Peyer's patch (tissue), 4 donors: ENCODE data around the gene SHISA6. TPM values are rescaled to one million over a fixed set of nuclear protein-coding genes. Genes with fewer than 3 reads are reported as not detected.

ENCODE experiments used
- DNase-seq, 3 donors: peaks; one replicate each; pipeline ENCODE4 v3.0.0-alpha.2; 2017 to 2019
- H3K27ac ChIP-seq, 4 donors: fragments of 200-600 bp; sonication (generic); one replicate each; pipeline ENCODE4 v1.5.1; 2016 to 2019
- H3K27me3 ChIP-seq, 2 donors: fragments of 200-600 bp; sonication (generic); one replicate each; pipeline ENCODE4 v1.5.1; 2019
- H3K36me3 ChIP-seq, 3 donors: fragments of 200-600 bp; sonication (generic); one replicate each; pipeline ENCODE4 v1.5.1; 2016 to 2019
- H3K4me1 ChIP-seq, 4 donors: fragments of 200-600 bp; sonication (generic); one replicate each; pipeline ENCODE4 v1.5.1; 2016 to 2019
- H3K4me3 ChIP-seq, 4 donors: fragments of 200-600 bp; sonication (generic); 1 replicate in 3 of 4; 2 replicates in 1 of 4; pipeline ENCODE4 v1.5.1; 2016 to 2019; ENCODE audit warnings: mild to moderate bottlenecking in 1 of 4
- H3K9me3 ChIP-seq, 4 donors: fragments of 200-600 bp; sonication (generic); one replicate each; pipeline ENCODE4 v1.5.1; 2016 to 2019; ENCODE audit warnings: mild to moderate bottlenecking in 1 of 4
- CTCF ChIP-seq, 6 experiments: fragments of 450-650 bp in 4 of 6; fragments of 200-600 bp in 2 of 6; sonication (generic) in 1 of 6; IDR thresholded peaks; one replicate each; pipeline ENCODE4 v1.5.1; 2017 to 2019; ENCODE audit warnings: antibody characterized with exemption in 6 of 6, mild to moderate bottlenecking in 3 of 6, moderate library complexity in 1 of 6
- POLR2A ChIP-seq, 2 donors: fragments of 450-650 bp; IDR thresholded peaks; one replicate each; pipeline ENCODE4 v1.5.1; 2017; ENCODE audit warnings: antibody characterized with exemption in 2 of 2, mild to moderate bottlenecking in 2 of 2, moderate library complexity in 2 of 2
- total RNA-seq, 4 donors: library from RNA; depleted of rRNA; stranded (reverse); fragments of >200 nt; gene quantifications; one replicate each; pipeline ENCODE4 v1.1.0, GENCODE V29; 2016

Gene SHISA6
- total RNA-seq, 4 donors from 2014 or later, result 0.27 to 2.1 (median 1.7) TPM; not detected in 1

GRCh38 chr17:11274106-11274505 lies 33.1 kb downstream of the SHISA6 start:
- no peaks in the 10 kb centered on the region for H3K27me3 ChIP-seq
- TF ChIP-seq POLR2A (IDR thresholded peaks at IDR 0.05) (no peak), CTCF (IDR thresholded peaks at IDR 0.05) (no peak)
- H3K4me1 ChIP-seq, result no peaks in the 10 kb centered on the region
- H3K9me3 ChIP-seq, result no peaks in the 10 kb centered on the region
- H3K27ac ChIP-seq, result no peak overlapping the region
- no peak overlapping the region for H3K4me3 ChIP-seq
- H3K36me3 ChIP-seq, result no peaks in the 10 kb centered on the region
- no peak for DNase-seq

- Histone ChIP-seq H3K27me3 (no peaks in the 10 kb centered on the region), H3K36me3 (no peaks in the 10 kb centered on the region), H3K4me3 (no peak overlapping the region), H3K4me1 (no peaks in the 10 kb centered on the region), H3K27ac (no peak overlapping the region), H3K9me3 (no peaks in the 10 kb centered on the region)
- TF ChIP-seq POLR2A (IDR thresholded peaks at IDR 0.05) (no peak), CTCF (IDR thresholded peaks at IDR 0.05) (no peak)
- DNase-seq, result no peak
Observed at GRCh38 chr17:11276486-11276885, 35.5 kb downstream of the SHISA6 start.

GRCh38 chr17:11278186-11278991 lies 37.4 kb downstream of the SHISA6 start:
- H3K27ac ChIP-seq, result no peak overlapping the region
- TF ChIP-seq CTCF (IDR thresholded peaks at IDR 0.05), result no peak
- no peak overlapping the region for H3K4me3 ChIP-seq
- H3K9me3 ChIP-seq, result no peaks in the 10 kb centered on the region
- H3K27me3 ChIP-seq, result no peaks in the 10 kb centered on the region
- no peaks in the 10 kb centered on the region for H3K36me3 ChIP-seq
- no peak for DNase-seq
- no peaks in the 10 kb centered on the region for H3K4me1 ChIP-seq

- TF ChIP-seq CTCF (IDR thresholded peaks at IDR 0.05) (no peak), POLR2A (IDR thresholded peaks at IDR 0.05) (no peak)
- Histone ChIP-seq H3K27ac (no peak overlapping the region), H3K27me3 (no peaks in the 10 kb centered on the region), H3K4me3 (no peak overlapping the region), H3K9me3 (no peaks in the 10 kb centered on the region), H3K36me3 (no peaks in the 10 kb centered on the region), H3K4me1 (no peaks in the 10 kb centered on the region)
- DNase-seq, result no peak
Observed at GRCh38 chr17:11278992-11279270, 37.9 kb downstream of the SHISA6 start.

GRCh38 chr17:11279776-11280344 lies 38.8 kb downstream of the SHISA6 start:
- no peaks in the 10 kb centered on the region for H3K4me1 ChIP-seq
- H3K36me3 ChIP-seq, result no peaks in the 10 kb centered on the region
- H3K4me3 ChIP-seq, result no peak overlapping the region
- H3K27me3 ChIP-seq, result no peaks in the 10 kb centered on the region
- no peak for DNase-seq
- TF ChIP-seq POLR2A (IDR thresholded peaks at IDR 0.05) (no peak), CTCF (IDR thresholded peaks at IDR 0.05) (no peak)
- H3K27ac ChIP-seq, result no peak overlapping the region
- H3K9me3 ChIP-seq, result no peaks in the 10 kb centered on the region
